HG03460 (cell line): ENCODE data around the gene FUT2.
"Not testable (repeated sequence)": the region's sequence is repeated elsewhere in the genome, so short reads cannot be mapped to it uniquely, and the experiment has no call there.

Source experiments
- ATAC-seq: cut with Tn5 transposase; IDR thresholded peaks from one replicate; pipeline ENCODE4 v1.9.1; 2021; ENCODE audit not compliant: unreplicated experiment

FUT2 gene

GRCh38 chr19:48695743-48696352 lies at the start of gene FUT2:
FUT2 (plus strand) TSS chr19:48695971; CDS start chr19:48702957, 6,986 bp downstream.
- no peak for ATAC-seq

- ATAC-seq, result peak; percentile 60
Measured at GRCh38 chr19:48646001-48646721, 49.6 kb upstream of the FUT2 start, which contains the start of gene CA11. CA11 (minus strand) TSS chr19:48646187; CDS start chr19:48645632, 555 bp downstream.

- ATAC-seq, result no peak
Measured at GRCh38 chr19:48646722-48647216, 49.0 kb upstream of the FUT2 start.

- no peak for ATAC-seq
Measured at GRCh38 chr19:48648134-48648533, 47.6 kb upstream of the FUT2 start.

- no peak for ATAC-seq
Measured at GRCh38 chr19:48650974-48651682, 44.6 kb upstream of the FUT2 start.

GRCh38 chr19:48651683-48652048 lies 44.1 kb upstream of the FUT2 start:
- ATAC-seq, result no peak

- ATAC-seq, result no peak
Measured at GRCh38 chr19:48654299-48655059, 41.3 kb upstream of the FUT2 start.

GRCh38 chr19:48656840-48657474 lies 38.8 kb upstream of the FUT2 start:
- ATAC-seq, result no peak

- not testable (repeated sequence) for ATAC-seq
Measured at GRCh38 chr19:48657828-48658227, 37.9 kb upstream of the FUT2 start.

- ATAC-seq, result no peak
Measured at GRCh38 chr19:48658483-48658882, 37.3 kb upstream of the FUT2 start.

- no peak for ATAC-seq
Measured at GRCh38 chr19:48659768-48660167, 36.0 kb upstream of the FUT2 start.

GRCh38 chr19:48660852-48661710 lies 34.7 kb upstream of the FUT2 start:
- peak; percentile 84 for ATAC-seq

- ATAC-seq, result no peak
Measured at GRCh38 chr19:48661711-48662090, 34.1 kb upstream of the FUT2 start.

- ATAC-seq, result no peak
Measured at GRCh38 chr19:48663667-48664066, 32.1 kb upstream of the FUT2 start.

GRCh38 chr19:48664476-48664875 lies 31.3 kb upstream of the FUT2 start:
- no peak for ATAC-seq

- ATAC-seq, result no peak
Measured at GRCh38 chr19:48665786-48666185, 30.0 kb upstream of the FUT2 start.

- no peak for ATAC-seq
Measured at GRCh38 chr19:48668332-48668731, 27.4 kb upstream of the FUT2 start.

GRCh38 chr19:48668761-48669160 lies 27.0 kb upstream of the FUT2 start:
- ATAC-seq, result no peak

GRCh38 chr19:48669903-48670668 lies 25.7 kb upstream of the FUT2 start:
- no peak for ATAC-seq
